ENCODE results near the gene ANKRD12.

DNA sequence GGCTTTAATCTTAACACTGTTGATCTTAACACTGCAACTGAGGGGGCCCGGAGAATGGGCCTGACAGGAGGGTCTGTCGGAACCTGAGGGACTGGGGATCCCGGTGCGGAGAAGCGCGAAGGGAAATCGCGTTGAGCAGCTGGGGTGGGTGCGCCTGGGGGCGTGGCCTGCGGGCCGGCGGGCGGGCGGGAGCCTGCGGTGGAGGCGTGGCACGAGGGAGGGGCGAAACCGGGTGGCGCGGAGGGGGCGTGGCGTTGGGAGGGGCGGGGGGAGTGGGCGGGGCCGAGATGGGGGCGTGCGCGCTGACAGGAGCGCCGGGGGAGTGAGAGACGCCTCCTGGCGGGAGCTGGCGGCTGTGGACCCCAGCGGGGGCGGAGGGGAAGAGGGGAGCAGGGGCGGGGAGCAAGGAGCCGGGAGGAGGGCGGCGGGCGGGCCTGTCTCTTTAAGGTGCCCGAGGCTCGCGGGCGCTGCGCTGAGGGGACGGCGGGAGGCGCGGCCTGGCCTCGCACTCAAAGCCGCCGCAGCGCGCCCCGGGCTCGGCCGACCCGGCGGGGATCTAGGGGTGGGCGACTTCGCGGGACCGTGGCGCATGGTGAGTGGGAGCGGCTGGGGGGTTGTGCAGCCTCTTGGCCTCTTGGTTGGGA, 197.9 kb downstream of the ANKRD12 start, which contains the start of gene TWSG1:
- TF ChIP-seq, protein P1, sequence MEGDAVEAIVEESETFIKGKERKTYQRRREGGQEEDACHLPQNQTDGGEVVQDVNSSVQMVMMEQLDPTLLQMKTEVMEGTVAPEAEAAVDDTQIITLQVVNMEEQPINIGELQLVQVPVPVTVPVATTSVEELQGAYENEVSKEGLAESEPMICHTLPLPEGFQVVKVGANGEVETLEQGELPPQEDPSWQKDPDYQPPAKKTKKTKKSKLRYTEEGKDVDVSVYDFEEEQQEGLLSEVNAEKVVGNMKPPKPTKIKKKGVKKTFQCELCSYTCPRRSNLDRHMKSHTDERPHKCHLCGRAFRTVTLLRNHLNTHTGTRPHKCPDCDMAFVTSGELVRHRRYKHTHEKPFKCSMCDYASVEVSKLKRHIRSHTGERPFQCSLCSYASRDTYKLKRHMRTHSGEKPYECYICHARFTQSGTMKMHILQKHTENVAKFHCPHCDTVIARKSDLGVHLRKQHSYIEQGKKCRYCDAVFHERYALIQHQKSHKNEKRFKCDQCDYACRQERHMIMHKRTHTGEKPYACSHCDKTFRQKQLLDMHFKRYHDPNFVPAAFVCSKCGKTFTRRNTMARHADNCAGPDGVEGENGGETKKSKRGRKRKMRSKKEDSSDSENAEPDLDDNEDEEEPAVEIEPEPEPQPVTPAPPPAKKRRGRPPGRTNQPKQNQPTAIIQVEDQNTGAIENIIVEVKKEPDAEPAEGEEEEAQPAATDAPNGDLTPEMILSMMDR (IDR thresholded peaks at IDR 0.05) = peak; percentile 10 to 67 (median 24)
- TF ChIP-seq POLR2AphosphoS5 (IDR thresholded peaks at IDR 0.05) = no peak
- no peak for TF ChIP-seq EP300 (IDR thresholded peaks at IDR 0.05)
- peak; percentile 61 to 72 for TF ChIP-seq POLR2A (IDR thresholded peaks at IDR 0.05)
